ENCODE data around the gene NT5DC3.
"Not testable (repeated sequence)": the region's sequence is repeated elsewhere in the genome, so short reads cannot be mapped to it uniquely, and the experiment has no call there.

NT5DC3 gene

DNA sequence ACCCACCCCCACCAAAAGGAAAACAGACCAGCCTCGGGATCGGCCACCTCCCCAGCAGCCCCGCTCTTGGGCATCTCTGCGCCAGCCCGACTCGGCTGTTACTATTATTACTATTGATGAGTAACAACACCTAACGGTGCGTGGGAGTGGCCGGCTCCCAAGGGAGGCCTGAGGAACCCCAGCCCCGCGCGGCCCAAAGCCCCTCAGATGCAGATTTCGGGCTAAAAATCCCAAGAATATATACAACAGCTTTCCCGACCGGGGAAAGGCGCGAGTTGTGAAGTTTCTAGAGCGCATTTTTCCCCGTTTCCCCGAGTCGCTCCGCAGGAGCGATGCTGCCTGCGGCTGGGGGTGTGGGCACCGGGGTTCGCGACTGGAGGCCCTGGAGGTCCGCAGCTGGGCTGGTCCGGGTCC lies 565 bp downstream of the NT5DC3 start:
- no peak overlapping the region for H3K27ac ChIP-seq (ENCODE audit: low read depth, low read length)
- no peaks in the 10 kb centered on the region for H3K36me3 ChIP-seq (ENCODE audit: control insufficient read depth, insufficient read depth, low read length)
- peaks cover 7% of the 10 kb centered on the region for H3K27me3 ChIP-seq (ENCODE audit: control insufficient read depth, insufficient read depth, low read length)
- H3K4me1 ChIP-seq (ENCODE audit: control insufficient read depth, insufficient read depth, low read length) = peaks cover 7% of the 10 kb centered on the region
- H3K9me3 ChIP-seq (ENCODE audit: control insufficient read depth, insufficient read depth, low read length) = no peaks in the 10 kb centered on the region
- H3K9ac ChIP-seq (ENCODE audit: low read depth, low read length) = peak overlapping the region; percentile 73
- H3K4me3 ChIP-seq (ENCODE audit: low read depth, low read length) = peak overlapping the region; percentile 80

DNA sequence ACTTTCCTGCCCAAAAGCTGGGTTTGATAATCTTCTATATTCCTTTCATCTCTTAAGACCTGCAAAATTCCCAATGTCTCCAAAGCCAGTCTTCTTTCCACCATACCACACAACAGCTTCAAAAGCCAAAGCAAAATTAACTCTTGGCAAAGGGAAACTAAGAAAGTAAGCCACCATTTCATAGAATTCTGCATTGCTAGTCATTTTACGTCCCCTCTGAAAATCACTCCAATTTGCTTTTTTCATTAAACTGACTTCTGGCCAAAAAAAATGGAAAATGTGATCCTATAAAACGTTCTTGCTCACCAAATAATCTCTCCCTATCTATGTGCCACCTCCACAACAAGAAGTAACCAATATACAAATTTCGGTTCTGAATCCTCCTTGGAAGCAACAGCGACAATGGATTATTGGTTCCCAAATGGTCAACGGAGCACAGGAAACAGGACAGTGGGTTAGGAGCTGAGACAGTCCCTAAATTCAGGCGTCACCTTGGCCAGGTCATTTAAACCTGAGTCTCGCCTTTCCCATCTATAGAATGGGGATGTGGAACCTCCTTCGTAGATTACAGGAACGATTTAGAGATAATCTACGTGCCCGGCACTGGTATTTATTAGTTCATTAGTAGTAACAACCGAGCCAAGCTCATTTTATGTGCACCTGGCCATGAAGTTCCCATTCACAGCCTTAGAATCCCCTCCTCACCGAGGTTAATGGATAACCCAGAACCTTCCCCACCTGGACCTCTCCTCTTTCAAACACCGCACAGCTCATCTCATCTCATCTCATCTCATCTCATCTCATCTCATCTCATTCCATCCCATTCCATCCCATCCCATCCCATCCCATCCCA lies 1.2 kb downstream of the NT5DC3 start:
- H3K9me3 ChIP-seq (ENCODE audit: control insufficient read depth, insufficient read depth, low read length) = no peaks in the 10 kb centered on the region
- no peak overlapping the region for H3K27ac ChIP-seq (ENCODE audit: low read depth, low read length)
- H3K27me3 ChIP-seq (ENCODE audit: control insufficient read depth, insufficient read depth, low read length) = peaks cover 7% of the 10 kb centered on the region
- H3K9ac ChIP-seq (ENCODE audit: low read depth, low read length) = no peak overlapping the region
- peak overlapping the region; percentile 80 for H3K4me3 ChIP-seq (ENCODE audit: low read depth, low read length)
- H3K4me1 ChIP-seq (ENCODE audit: control insufficient read depth, insufficient read depth, low read length) = peaks cover 9% of the 10 kb centered on the region
- H3K36me3 ChIP-seq (ENCODE audit: control insufficient read depth, insufficient read depth, low read length) = no peaks in the 10 kb centered on the region

DNA sequence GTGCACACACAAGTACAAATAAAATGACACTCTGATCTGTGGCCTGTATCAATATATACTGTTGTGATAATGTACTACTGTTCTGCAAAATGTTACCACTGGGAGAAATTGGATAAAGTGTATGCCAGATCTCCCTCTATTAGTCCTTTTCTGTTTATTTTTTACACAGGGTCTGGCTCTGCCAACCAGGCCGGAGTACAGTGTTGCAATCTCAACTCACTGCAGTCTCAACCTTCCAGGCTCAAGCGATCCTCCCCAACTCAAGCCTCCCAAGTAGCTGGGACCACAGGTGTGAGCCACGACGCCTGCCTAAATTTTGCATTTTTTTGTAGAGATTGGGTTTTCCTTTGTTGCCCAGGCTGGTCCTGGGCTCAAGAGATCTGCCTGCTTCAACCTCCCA lies 1.9 kb downstream of the NT5DC3 start:
- H3K9me3 ChIP-seq (ENCODE audit: control insufficient read depth, insufficient read depth, low read length) = no peaks in the 10 kb centered on the region
- no peak overlapping the region for H3K4me3 ChIP-seq (ENCODE audit: low read depth, low read length)
- peaks cover 7% of the 10 kb centered on the region for H3K27me3 ChIP-seq (ENCODE audit: control insufficient read depth, insufficient read depth, low read length)
- no peaks in the 10 kb centered on the region for H3K36me3 ChIP-seq (ENCODE audit: control insufficient read depth, insufficient read depth, low read length)
- H3K4me1 ChIP-seq (ENCODE audit: control insufficient read depth, insufficient read depth, low read length) = peaks cover 15% of the 10 kb centered on the region
- no peak overlapping the region for H3K9ac ChIP-seq (ENCODE audit: low read depth, low read length)
- no peak overlapping the region for H3K27ac ChIP-seq (ENCODE audit: low read depth, low read length)

DNA sequence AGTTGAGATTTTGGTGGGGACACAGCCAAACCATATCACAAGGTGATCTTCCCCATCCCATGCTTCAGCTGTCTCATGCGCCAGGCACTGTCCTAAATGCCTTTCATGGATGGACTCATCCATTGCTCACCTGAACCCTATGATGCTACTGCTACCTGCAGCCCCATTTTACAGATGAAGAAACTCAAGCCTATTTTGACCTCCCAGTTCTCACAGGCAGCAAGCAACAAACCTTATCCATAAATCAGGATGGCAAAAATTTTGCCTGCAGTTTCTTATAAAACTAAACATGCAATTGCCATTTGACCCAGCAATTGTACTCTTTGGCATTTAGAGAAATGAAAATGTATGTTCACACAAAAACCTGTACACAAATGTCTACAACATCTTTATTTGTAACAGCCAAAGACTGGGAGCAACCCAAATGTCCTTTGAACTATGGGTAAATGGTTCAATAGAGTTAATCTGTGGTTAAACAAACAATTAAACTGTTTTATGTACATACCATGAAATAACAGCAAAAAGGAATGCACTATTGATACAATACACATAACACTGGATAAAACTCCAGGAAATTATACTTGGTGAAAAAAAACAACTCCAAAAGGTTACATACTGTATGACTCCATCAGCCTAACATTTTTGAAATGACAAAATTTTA lies 2.6 kb downstream of the NT5DC3 start:
- peaks cover 16% of the 10 kb centered on the region for H3K4me1 ChIP-seq (ENCODE audit: control insufficient read depth, insufficient read depth, low read length)
- H3K9me3 ChIP-seq (ENCODE audit: control insufficient read depth, insufficient read depth, low read length) = no peaks in the 10 kb centered on the region
- peaks cover 7% of the 10 kb centered on the region for H3K27me3 ChIP-seq (ENCODE audit: control insufficient read depth, insufficient read depth, low read length)
- H3K27ac ChIP-seq (ENCODE audit: low read depth, low read length) = no peak overlapping the region
- no peak overlapping the region for H3K9ac ChIP-seq (ENCODE audit: low read depth, low read length)
- no peak overlapping the region for H3K4me3 ChIP-seq (ENCODE audit: low read depth, low read length)
- no peaks in the 10 kb centered on the region for H3K36me3 ChIP-seq (ENCODE audit: control insufficient read depth, insufficient read depth, low read length)

DNA sequence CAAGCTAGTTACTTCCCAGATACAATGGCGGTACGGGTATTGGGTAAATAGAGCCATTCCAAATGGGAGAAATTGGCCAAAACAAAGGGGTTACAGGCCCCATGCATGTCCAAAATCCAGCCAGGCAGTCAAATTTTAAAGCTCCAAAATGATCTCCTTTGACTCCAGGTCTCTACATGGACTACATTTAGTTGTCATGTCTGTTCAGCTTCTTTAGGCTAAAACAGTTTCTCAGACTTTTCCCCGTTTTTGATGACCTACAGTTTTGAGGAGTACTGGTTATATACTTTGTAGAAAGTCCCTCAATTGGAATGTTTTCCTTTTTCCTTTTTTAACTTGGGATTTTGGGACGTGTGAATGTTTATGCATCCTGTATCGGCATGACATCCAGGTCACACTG lies 4.7 kb downstream of the NT5DC3 start:
- H3K4me3 ChIP-seq (ENCODE audit: low read depth, low read length) = no peak overlapping the region
- H3K4me1 ChIP-seq (ENCODE audit: control insufficient read depth, insufficient read depth, low read length) = peaks cover 16% of the 10 kb centered on the region
- peaks cover 7% of the 10 kb centered on the region for H3K27me3 ChIP-seq (ENCODE audit: control insufficient read depth, insufficient read depth, low read length)
- H3K9me3 ChIP-seq (ENCODE audit: control insufficient read depth, insufficient read depth, low read length) = no peaks in the 10 kb centered on the region
- no peak overlapping the region for H3K27ac ChIP-seq (ENCODE audit: low read depth, low read length)
- H3K9ac ChIP-seq (ENCODE audit: low read depth, low read length) = no peak overlapping the region
- H3K36me3 ChIP-seq (ENCODE audit: control insufficient read depth, insufficient read depth, low read length) = no peaks in the 10 kb centered on the region

DNA sequence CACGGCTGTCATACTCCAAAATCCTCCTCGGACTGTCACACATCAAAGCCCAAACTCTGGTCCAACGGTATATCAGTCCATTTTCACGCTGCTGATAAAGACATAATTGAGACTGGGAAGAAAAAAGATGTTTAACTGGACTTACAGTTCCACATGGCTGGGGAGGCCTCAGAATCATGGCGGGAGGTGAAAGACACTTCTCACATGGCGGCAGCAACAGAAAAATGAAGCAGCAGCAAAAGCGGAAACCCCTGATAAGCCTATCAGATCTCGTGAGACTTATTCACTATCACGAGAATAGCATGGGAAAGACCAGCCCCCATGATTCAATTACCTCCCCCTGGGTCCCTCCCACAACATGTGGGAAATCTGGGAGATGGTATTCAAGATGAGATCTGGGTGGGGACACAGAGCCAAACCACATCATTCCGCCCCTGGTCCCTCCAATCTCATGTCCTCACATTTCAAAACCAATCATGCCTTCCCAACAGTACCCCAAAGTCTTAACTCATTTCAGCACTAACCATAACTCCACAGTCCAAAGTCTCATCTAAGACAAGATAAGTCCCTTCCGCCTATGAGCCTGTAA lies 5.2 kb downstream of the NT5DC3 start:
- not testable (repeated sequence) for H3K27me3 ChIP-seq (ENCODE audit: control insufficient read depth, insufficient read depth, low read length); H3K36me3 ChIP-seq (ENCODE audit: control insufficient read depth, insufficient read depth, low read length); H3K9ac ChIP-seq (ENCODE audit: low read depth, low read length); H3K4me3 ChIP-seq (ENCODE audit: low read depth, low read length); H3K27ac ChIP-seq (ENCODE audit: low read depth, low read length); H3K9me3 ChIP-seq (ENCODE audit: control insufficient read depth, insufficient read depth, low read length)
- peaks cover 16% of the 10 kb centered on the region for H3K4me1 ChIP-seq (ENCODE audit: control insufficient read depth, insufficient read depth, low read length)

DNA sequence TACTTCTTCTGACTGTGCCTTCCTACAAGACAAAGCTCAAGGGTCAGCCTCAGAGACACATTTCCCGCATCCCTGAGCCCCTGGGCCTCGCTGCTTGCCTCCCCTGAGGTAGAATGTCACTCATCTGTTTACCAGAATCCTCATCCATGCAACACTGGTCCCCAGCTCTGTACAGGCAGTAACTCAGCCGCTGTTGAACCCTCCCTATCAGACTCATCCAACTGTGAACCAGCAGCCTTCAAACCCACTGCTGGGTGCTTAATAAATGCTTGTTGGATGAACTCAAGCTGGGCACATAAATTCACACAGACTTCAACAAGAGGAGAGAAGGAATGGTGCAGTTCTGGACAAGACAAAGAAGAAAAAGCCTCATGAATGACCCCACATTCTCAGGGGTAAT lies 6.1 kb downstream of the NT5DC3 start:
- no peaks in the 10 kb centered on the region for H3K9me3 ChIP-seq (ENCODE audit: control insufficient read depth, insufficient read depth, low read length)

DNA sequence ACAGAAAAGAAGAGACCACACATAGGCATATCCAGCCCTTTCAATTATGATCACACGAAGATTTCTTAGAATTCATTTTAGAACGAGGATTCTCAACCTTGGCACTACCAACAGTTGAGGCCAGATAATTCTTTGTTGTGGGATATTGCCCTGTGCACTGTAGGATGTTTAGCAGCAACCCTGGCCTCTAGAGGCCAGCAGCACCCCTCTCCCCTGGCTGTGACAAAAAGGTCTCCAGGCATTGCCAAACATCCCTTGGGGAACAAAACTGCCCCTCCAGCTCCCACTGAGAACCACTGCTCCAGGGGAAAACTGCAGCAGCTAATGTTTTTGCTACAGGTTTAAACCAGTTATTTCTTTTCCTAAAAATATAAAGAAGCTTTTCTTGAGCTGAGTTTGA lies 7.1 kb downstream of the NT5DC3 start:
- H3K9me3 ChIP-seq (ENCODE audit: control insufficient read depth, insufficient read depth, low read length) = no peaks in the 10 kb centered on the region
- H3K36me3 ChIP-seq (ENCODE audit: control insufficient read depth, insufficient read depth, low read length) = no peaks in the 10 kb centered on the region
- H3K9ac ChIP-seq (ENCODE audit: low read depth, low read length) = no peak overlapping the region
- H3K27ac ChIP-seq (ENCODE audit: low read depth, low read length) = no peak overlapping the region
- H3K4me1 ChIP-seq (ENCODE audit: control insufficient read depth, insufficient read depth, low read length) = peaks cover 9% of the 10 kb centered on the region; the same call in 1 of the 2 replicates
- no peaks in the 10 kb centered on the region for H3K27me3 ChIP-seq (ENCODE audit: control insufficient read depth, insufficient read depth, low read length)
- H3K4me3 ChIP-seq (ENCODE audit: low read depth, low read length) = no peak overlapping the region

More for the DNA sequence above, 6.1 kb downstream of the NT5DC3 start:
- Histone ChIP-seq H3K9ac (ENCODE audit: low read depth, low read length) (no peak overlapping the region), H3K4me3 (ENCODE audit: low read depth, low read length) (no peak overlapping the region), H3K36me3 (ENCODE audit: control insufficient read depth, insufficient read depth, low read length) (no peaks in the 10 kb centered on the region), H3K27me3 (ENCODE audit: control insufficient read depth, insufficient read depth, low read length) (peaks cover 5% of the 10 kb centered on the region), H3K27ac (ENCODE audit: low read depth, low read length) (no peak overlapping the region), H3K4me1 (ENCODE audit: control insufficient read depth, insufficient read depth, low read length) (peaks cover 14% of the 10 kb centered on the region)

DNA sequence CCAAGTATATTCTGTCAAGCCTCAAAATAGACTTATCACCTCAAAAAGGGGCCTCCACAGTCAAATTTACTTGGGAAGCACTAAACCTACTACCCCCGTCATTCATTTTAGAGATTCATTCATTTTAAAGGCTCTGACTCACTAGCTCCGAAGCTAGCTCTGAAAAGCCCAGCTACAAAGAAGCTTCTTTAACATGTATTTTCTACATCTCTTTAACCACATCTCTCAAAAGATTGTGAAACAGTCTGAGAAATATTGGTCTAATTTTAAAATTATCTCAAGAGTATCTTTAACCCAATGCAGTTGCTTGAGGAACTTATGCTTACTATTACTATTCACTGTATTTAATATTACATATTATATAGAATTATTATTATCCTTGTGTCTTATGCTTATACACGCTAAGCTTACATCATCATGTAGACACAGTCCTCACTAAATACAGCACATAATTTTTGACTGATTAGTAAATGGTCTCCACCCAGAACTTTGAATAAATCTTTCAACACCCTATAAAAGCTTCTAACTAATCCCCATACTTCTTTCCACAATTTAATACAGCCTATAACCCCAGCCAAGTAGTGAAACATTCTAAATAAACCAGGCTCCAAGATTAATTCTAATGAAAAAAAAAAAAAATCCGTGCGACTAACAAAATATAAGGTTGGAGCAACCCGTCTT lies 7.8 kb downstream of the NT5DC3 start:
- H3K9me3 ChIP-seq (ENCODE audit: control insufficient read depth, insufficient read depth, low read length) = no peaks in the 10 kb centered on the region
- H3K27me3 ChIP-seq (ENCODE audit: control insufficient read depth, insufficient read depth, low read length) = no peaks in the 10 kb centered on the region
- peaks cover 9% of the 10 kb centered on the region; the same call in 1 of the 2 replicates for H3K4me1 ChIP-seq (ENCODE audit: control insufficient read depth, insufficient read depth, low read length)
- H3K9ac ChIP-seq (ENCODE audit: low read depth, low read length) = no peak overlapping the region
- no peaks in the 10 kb centered on the region for H3K36me3 ChIP-seq (ENCODE audit: control insufficient read depth, insufficient read depth, low read length)
- H3K27ac ChIP-seq (ENCODE audit: low read depth, low read length) = no peak overlapping the region
- no peak overlapping the region for H3K4me3 ChIP-seq (ENCODE audit: low read depth, low read length)

DNA sequence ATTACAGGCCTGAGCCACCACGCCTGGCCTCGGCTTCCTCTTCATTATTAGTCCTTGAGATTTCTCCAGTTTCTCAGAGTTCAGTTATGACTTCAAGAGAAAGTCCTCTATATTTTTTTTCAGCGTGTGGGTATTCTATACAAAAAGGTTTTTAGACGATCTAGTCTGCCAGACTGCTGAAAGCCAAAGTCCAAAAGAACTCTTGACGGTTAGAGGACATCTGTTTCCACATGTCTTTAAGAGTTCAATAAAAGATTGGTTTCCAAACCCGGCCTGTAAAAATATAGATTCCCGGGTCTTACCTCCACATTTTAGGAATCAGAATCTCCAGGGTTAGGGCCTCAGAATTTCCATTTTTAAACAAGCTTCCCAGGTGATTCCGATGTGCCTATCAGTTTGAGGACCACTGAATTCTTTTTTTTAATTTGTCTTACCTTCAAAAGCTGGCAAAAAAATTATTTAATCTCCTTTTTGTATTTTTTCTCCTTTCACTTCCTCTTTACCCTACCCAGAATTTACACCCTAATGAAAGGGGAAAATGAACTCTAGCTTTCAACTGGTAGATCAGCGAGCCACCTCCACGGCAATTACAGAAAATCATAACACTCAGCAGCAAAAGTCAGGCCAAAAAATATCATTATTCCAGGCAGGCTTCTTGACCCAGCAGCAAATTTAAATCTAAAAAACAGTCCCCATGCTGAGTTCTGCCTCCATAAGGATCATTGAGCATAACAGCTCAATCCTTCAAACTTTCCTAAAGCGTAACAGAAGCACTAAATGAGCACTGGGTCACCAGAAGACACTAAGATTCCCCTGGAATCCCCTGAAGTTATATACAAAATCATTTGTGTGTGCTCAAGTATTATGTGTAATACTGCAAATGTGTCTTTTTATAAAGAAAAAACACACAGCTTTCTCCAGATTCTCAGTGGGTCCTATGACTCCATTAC lies 8.7 kb downstream of the NT5DC3 start:
- Histone ChIP-seq H3K9ac (ENCODE audit: low read depth, low read length) (no peak overlapping the region), H3K36me3 (ENCODE audit: control insufficient read depth, insufficient read depth, low read length) (no peaks in the 10 kb centered on the region), H3K27ac (ENCODE audit: low read depth, low read length) (no peak overlapping the region), H3K27me3 (ENCODE audit: control insufficient read depth, insufficient read depth, low read length) (no peaks in the 10 kb centered on the region), H3K4me1 (ENCODE audit: control insufficient read depth, insufficient read depth, low read length) (peaks cover 9% of the 10 kb centered on the region; the same call in 1 of the 2 replicates), H3K4me3 (ENCODE audit: low read depth, low read length) (no peak overlapping the region), H3K9me3 (ENCODE audit: control insufficient read depth, insufficient read depth, low read length) (no peaks in the 10 kb centered on the region)
